Osteocyte (in vitro differentiated cells): ENCODE results near the gene MED4. TPM values are rescaled to one million over a fixed set of nuclear protein-coding genes. Genes with fewer than 3 reads are reported as not detected.

Experiments used
- DNase-seq: peaks from one replicate; pipeline ENCODE4 v3.0.0; 2021; ENCODE audit warnings: mixed read lengths; ENCODE audit not compliant: unreplicated experiment; ENCODE audit errors: extremely low spot score
- H3K27ac Mint-ChIP-seq: one replicate; pipeline ENCODE4 v1.8.0; 2021; ENCODE audit warnings: mild to moderate bottlenecking, mixed read lengths; ENCODE audit not compliant: unreplicated experiment
- H3K27me3 Mint-ChIP-seq: one replicate; pipeline ENCODE4 v1.8.0; 2021; ENCODE audit warnings: mixed read lengths; ENCODE audit not compliant: unreplicated experiment
- H3K36me3 Mint-ChIP-seq: one replicate; pipeline ENCODE4 v1.8.0; 2021; ENCODE audit warnings: mixed read lengths; ENCODE audit not compliant: unreplicated experiment
- H3K4me1 Mint-ChIP-seq: one replicate; pipeline ENCODE4 v1.8.0; 2021; ENCODE audit warnings: mixed read lengths; ENCODE audit not compliant: unreplicated experiment
- H3K4me3 Mint-ChIP-seq: one replicate; pipeline ENCODE4 v1.8.0; 2021; ENCODE audit warnings: mild to moderate bottlenecking, moderate library complexity, mixed read lengths; ENCODE audit not compliant: unreplicated experiment
- H3K9me3 Mint-ChIP-seq: one replicate; pipeline ENCODE4 v1.8.0; 2021; ENCODE audit warnings: mixed read lengths; ENCODE audit not compliant: unreplicated experiment
- CTCF ChIP-seq: fragments of 200-600 bp; sonication (generic); IDR thresholded peaks from 2 replicates; pipeline ENCODE4 v1.5.0; 2021; ENCODE audit warnings: antibody characterized with exemption, mild to moderate bottlenecking, moderate library complexity
- total RNA-seq: library from RNA; stranded (reverse); gene quantifications from 2 replicates; pipeline ENCODE4 v1.2.1, GENCODE V29; 2021

Gene MED4
- total RNA-seq, 1 donor from 2014 or later = 44.2 TPM

GRCh38 chr13:48028066-48028465, 66.8 kb downstream of the MED4 start:
- DNase-seq = no peak
- Mint-ChIP-seq H3K36me3 (peaks cover 7% of the 10 kb centered on the region), H3K27ac (no peak overlapping the region), H3K4me3 (no peak overlapping the region), H3K9me3 (peaks cover 16% of the 10 kb centered on the region), H3K4me1 (no peaks in the 10 kb centered on the region), H3K27me3 (no peaks in the 10 kb centered on the region)
- TF ChIP-seq CTCF = no peak

Other genes with a start within 250 kb of the MED4 start
- 38.7 and 41.6 TPM in 2 replicates for gene SUCLA2, start 93.8 kb downstream of the MED4 start, total RNA-seq
- 9.0 and 9.3 TPM in 2 replicates for gene NUDT15, start 57.4 kb downstream of the MED4 start, total RNA-seq
- gene ITM2B, start 138.1 kb upstream of the MED4 start, total RNA-seq = 502 and 510 TPM in 2 replicates
- gene RB1, start 208.6 kb upstream of the MED4 start, total RNA-seq = 42.3 and 45.0 TPM in 2 replicates